ENCODE data around the gene PRKX.
"Not testable (repeated sequence)": the region's sequence is repeated elsewhere in the genome, so short reads cannot be mapped to it uniquely, and the experiment has no call there.

The PRKX gene

DNA sequence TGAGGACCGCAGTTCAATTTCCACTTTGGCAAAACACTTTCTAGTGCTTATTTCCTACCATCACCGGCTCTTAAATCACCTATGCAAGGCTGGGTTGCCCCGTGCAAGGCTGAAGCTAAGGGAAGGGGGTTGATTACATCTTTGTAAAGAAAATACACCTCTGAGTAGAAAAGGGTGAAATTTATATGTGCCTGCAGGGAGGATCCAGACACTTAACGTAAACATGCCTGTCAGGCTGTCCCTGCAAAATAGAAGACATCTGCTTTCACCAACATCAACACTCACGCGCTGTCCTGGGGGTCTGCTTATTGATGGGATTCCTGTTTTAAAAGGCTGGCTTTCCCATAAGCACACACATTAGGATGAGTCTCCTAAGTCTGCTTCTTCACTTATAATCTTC lies 92.0 kb downstream of the PRKX start:
- H3K4me3 ChIP-seq (ENCODE audit: insufficient read depth, low read length, poor library complexity, severe bottlenecking), result no peak overlapping the region
- H3K27ac ChIP-seq (ENCODE audit: low read depth, low read length), result no peak overlapping the region
- TF ChIP-seq EZH2phosphoT487 (conservative IDR thresholded peaks at IDR 0.05; ENCODE audit: low read length), result no peak
- TF ChIP-seq, protein P1, sequence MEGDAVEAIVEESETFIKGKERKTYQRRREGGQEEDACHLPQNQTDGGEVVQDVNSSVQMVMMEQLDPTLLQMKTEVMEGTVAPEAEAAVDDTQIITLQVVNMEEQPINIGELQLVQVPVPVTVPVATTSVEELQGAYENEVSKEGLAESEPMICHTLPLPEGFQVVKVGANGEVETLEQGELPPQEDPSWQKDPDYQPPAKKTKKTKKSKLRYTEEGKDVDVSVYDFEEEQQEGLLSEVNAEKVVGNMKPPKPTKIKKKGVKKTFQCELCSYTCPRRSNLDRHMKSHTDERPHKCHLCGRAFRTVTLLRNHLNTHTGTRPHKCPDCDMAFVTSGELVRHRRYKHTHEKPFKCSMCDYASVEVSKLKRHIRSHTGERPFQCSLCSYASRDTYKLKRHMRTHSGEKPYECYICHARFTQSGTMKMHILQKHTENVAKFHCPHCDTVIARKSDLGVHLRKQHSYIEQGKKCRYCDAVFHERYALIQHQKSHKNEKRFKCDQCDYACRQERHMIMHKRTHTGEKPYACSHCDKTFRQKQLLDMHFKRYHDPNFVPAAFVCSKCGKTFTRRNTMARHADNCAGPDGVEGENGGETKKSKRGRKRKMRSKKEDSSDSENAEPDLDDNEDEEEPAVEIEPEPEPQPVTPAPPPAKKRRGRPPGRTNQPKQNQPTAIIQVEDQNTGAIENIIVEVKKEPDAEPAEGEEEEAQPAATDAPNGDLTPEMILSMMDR (IDR thresholded peaks at IDR 0.05; ENCODE audit: insufficient read depth, low read length, poor library complexity, severe bottlenecking), result no peak
- no peaks in the 10 kb centered on the region for H3K79me2 ChIP-seq (ENCODE audit: insufficient read depth, low read length)
- H3K9me2 ChIP-seq (replicated peaks; ENCODE audit: insufficient read depth, low read length), result no peaks in the 10 kb centered on the region
- H3K27me3 ChIP-seq (ENCODE audit: low read length), result no peaks in the 10 kb centered on the region
- H3K9me3 ChIP-seq (ENCODE audit: insufficient read depth, low read length), result no peaks in the 10 kb centered on the region
- no peak overlapping the region for H3K9ac ChIP-seq (ENCODE audit: low read length)
- H3K36me3 ChIP-seq (ENCODE audit: low read length), result no peaks in the 10 kb centered on the region
- H3K4me2 ChIP-seq (ENCODE audit: low read depth, low read length, poor library complexity, severe bottlenecking), result no peak overlapping the region
- H4K20me1 ChIP-seq (ENCODE audit: low read depth, low read length), result no peaks in the 10 kb centered on the region
- no peaks in the 10 kb centered on the region for H3F3A ChIP-seq (ENCODE audit: insufficient read depth)
- no peak overlapping the region for H2AFZ ChIP-seq (ENCODE audit: low read depth, low read length, severe bottlenecking)

DNA sequence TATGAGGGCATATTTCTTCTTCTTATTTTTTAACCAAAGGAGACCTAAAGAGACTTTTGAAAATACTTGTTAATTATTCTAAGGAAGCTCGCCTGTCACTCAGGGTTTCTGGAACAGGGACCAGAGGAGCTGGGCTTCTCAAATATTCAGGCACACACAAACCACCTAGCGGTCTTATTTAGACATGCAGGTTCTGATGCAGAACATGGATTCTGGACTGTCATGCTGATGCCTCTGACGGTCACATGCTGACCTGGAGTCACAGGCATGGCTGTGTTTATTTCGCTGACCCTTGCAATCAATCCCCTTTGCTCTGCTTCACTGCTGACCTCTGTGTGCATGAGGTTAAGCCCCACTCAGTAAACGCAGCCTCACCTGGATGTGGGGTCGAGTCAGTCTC lies 101.7 kb downstream of the PRKX start:
- H3K4me2 ChIP-seq (ENCODE audit: low read depth, low read length, poor library complexity, severe bottlenecking); H3F3A ChIP-seq (ENCODE audit: insufficient read depth); H2AFZ ChIP-seq (ENCODE audit: low read depth, low read length, severe bottlenecking); H3K9me3 ChIP-seq (ENCODE audit: insufficient read depth, low read length); H3K4me3 ChIP-seq (ENCODE audit: insufficient read depth, low read length, poor library complexity, severe bottlenecking); H3K36me3 ChIP-seq (ENCODE audit: low read length); H3K79me2 ChIP-seq (ENCODE audit: insufficient read depth, low read length); H3K27me3 ChIP-seq (ENCODE audit: low read length); H3K9me2 ChIP-seq (replicated peaks; ENCODE audit: insufficient read depth, low read length); H3K27ac ChIP-seq (ENCODE audit: low read depth, low read length); H4K20me1 ChIP-seq (ENCODE audit: low read depth, low read length); H3K9ac ChIP-seq (ENCODE audit: low read length): not testable (repeated sequence)

DNA sequence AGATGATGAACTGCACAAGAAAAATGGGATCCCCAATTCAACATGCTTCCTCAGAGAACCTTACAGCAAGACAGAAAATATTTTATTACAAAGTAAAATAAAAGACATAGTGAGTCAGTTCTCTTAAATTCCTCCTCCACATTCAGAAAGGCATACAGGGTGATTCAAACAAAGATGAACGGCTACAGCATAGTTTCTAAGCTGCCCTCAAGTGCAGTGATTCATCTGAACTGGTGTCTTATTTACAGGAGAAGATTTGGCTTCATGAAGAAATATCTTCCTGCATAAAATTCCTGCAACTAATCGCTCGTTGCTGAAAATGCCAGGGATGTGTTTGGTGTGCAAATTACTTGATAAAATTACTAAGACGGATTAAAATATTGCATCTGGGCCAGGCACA lies 103.6 kb downstream of the PRKX start:
- Histone ChIP-seq H3K27ac (ENCODE audit: low read depth, low read length) (no peak overlapping the region), H3K4me3 (ENCODE audit: insufficient read depth, low read length, poor library complexity, severe bottlenecking) (no peak overlapping the region), H4K20me1 (ENCODE audit: low read depth, low read length) (no peaks in the 10 kb centered on the region), H3K36me3 (ENCODE audit: low read length) (no peaks in the 10 kb centered on the region), H3F3A (ENCODE audit: insufficient read depth) (no peaks in the 10 kb centered on the region), H3K9ac (ENCODE audit: low read length) (no peak overlapping the region), H2AFZ (ENCODE audit: low read depth, low read length, severe bottlenecking) (no peak overlapping the region), H3K9me2 (replicated peaks; ENCODE audit: insufficient read depth, low read length) (no peaks in the 10 kb centered on the region), H3K4me2 (ENCODE audit: low read depth, low read length, poor library complexity, severe bottlenecking) (no peak overlapping the region), H3K27me3 (ENCODE audit: low read length) (no peaks in the 10 kb centered on the region), H3K79me2 (ENCODE audit: insufficient read depth, low read length) (no peaks in the 10 kb centered on the region), H3K9me3 (ENCODE audit: insufficient read depth, low read length) (no peaks in the 10 kb centered on the region)
- TF ChIP-seq, protein P1 (IDR thresholded peaks at IDR 0.05; ENCODE audit: insufficient read depth, low read length, poor library complexity, severe bottlenecking), result no peak
- no peak for TF ChIP-seq EZH2phosphoT487 (conservative IDR thresholded peaks at IDR 0.05; ENCODE audit: low read length)

DNA sequence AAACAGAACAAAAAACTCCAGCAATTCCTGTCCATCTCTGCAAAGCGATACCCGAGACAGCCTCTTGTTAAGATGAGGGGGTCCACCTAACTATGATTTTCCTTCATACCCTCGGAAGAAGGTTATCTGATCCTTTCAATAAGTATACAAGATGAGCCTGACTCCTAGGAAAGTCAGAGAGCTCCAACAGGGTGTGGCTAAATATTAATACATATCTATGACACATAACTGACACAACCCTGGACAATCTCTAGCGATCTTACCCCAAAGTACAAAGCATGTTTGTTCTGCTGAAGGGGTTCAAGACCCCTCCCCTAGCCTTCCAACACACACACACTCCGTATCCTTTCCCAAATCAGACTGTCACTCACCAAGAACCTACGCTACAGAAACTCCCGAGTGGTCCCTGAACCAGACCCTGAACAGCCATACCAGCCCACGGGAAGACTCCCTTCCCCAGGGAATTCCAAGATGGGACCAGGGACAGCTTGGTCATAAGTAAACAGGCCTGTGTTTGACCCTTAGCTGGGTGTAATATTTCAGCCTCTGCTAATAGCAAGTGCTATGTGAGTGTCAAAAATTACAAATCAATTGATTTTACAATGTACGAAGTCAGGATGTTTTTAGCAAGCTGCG lies 110.3 kb downstream of the PRKX start:
- TF ChIP-seq, protein P1 (IDR thresholded peaks at IDR 0.05; ENCODE audit: insufficient read depth, low read length, poor library complexity, severe bottlenecking), result no peak
- no peak for TF ChIP-seq EZH2phosphoT487 (conservative IDR thresholded peaks at IDR 0.05; ENCODE audit: low read length)
- Histone ChIP-seq H4K20me1 (ENCODE audit: low read depth, low read length) (no peaks in the 10 kb centered on the region), H3K4me3 (ENCODE audit: insufficient read depth, low read length, poor library complexity, severe bottlenecking) (no peak overlapping the region), H3K9ac (ENCODE audit: low read length) (no peak overlapping the region), H3K9me2 (replicated peaks; ENCODE audit: insufficient read depth, low read length) (no peaks in the 10 kb centered on the region), H3K27ac (ENCODE audit: low read depth, low read length) (no peak overlapping the region), H3F3A (ENCODE audit: insufficient read depth) (no peaks in the 10 kb centered on the region), H3K79me2 (ENCODE audit: insufficient read depth, low read length) (no peaks in the 10 kb centered on the region), H3K27me3 (ENCODE audit: low read length) (no peaks in the 10 kb centered on the region), H3K9me3 (ENCODE audit: insufficient read depth, low read length) (no peaks in the 10 kb centered on the region), H3K36me3 (ENCODE audit: low read length) (no peaks in the 10 kb centered on the region), H3K4me2 (ENCODE audit: low read depth, low read length, poor library complexity, severe bottlenecking) (no peak overlapping the region), H2AFZ (ENCODE audit: low read depth, low read length, severe bottlenecking) (no peak overlapping the region)

All from SU-DHL-6 (cell line).